AG04450 (cell line): ENCODE results near the gene CENPP. TPM values are rescaled to one million over a fixed set of nuclear protein-coding genes. Genes with fewer than 3 reads are reported as not detected.
A peak's percentile ranks its signal among the peaks of the same experiment; 100 is the strongest.

Experiments used
- CTCF ChIA-PET: fragments of 300-600, 350-600 bp; formaldehyde crosslinking; extraction: SDS; loops from one replicate; lab custom pipeline; 2022; ENCODE audit warnings: antibody characterized with exemption, inconsistent platforms; lab: Charles Lee
- POLR2A ChIA-PET: fragments of 350-600 bp; formaldehyde crosslinking; extraction: SDS; loops from one replicate; lab custom pipeline; 2021; ENCODE audit warnings: antibody characterized with exemption, inconsistent platforms; lab: Yijun Ruan, JAX
- DNase-seq: peaks from one replicate; pipeline ENCODE4 v3.0.0-alpha.2; 2011; ENCODE audit warnings: low read depth, low spot score
- H3K27ac ChIP-seq: one replicate; pipeline ENCODE4 v1.5.1; 2012; ENCODE audit warnings: low read depth, low read length, control low read depth
- H3K27me3 ChIP-seq: one replicate; pipeline ENCODE4 v1.6.0; 2012; ENCODE audit warnings: low read length; ENCODE audit not compliant: control insufficient read depth, insufficient read depth
- H3K4me3 ChIP-seq: 2 replicates; pipeline ENCODE4 v1.5.1; 2011; ENCODE audit warnings: mild to moderate bottlenecking, low read depth, low read length, control low read depth
- H3K9me3 ChIP-seq: 2 replicates; pipeline ENCODE4 v1.5.1; 2012; ENCODE audit warnings: low read length; ENCODE audit not compliant: control insufficient read depth, insufficient read depth
- polyA plus RNA-seq: library from polyadenylated mRNA; depleted of rRNA; stranded (reverse); fragments of >200 nt; gene quantifications from 2 replicates; pipeline ENCODE4 v1.2.3, GENCODE V29; 2011
- TF ChIP-seq, protein P1 (sequence below): IDR thresholded peaks from 2 replicates; pipeline ENCODE4 v1.5.1; 2011; ENCODE audit warnings: low read depth, low read length, control low read depth, inconsistent platforms

CENPP gene
- polyA plus RNA-seq, 1 experiment, result 4.4 TPM

GRCh38 chr9:92429836-92430235, 104.1 kb downstream of the CENPP start:
- Histone ChIP-seq H3K9me3 (no peaks in the 10 kb centered on the region), H3K27ac (no peak overlapping the region), H3K4me3 (no peak overlapping the region), H3K27me3 (no peaks in the 10 kb centered on the region)
- ChIA-PET CTCF (no interaction called here), POLR2A (no interaction called here)
- TF ChIP-seq, protein P1, sequence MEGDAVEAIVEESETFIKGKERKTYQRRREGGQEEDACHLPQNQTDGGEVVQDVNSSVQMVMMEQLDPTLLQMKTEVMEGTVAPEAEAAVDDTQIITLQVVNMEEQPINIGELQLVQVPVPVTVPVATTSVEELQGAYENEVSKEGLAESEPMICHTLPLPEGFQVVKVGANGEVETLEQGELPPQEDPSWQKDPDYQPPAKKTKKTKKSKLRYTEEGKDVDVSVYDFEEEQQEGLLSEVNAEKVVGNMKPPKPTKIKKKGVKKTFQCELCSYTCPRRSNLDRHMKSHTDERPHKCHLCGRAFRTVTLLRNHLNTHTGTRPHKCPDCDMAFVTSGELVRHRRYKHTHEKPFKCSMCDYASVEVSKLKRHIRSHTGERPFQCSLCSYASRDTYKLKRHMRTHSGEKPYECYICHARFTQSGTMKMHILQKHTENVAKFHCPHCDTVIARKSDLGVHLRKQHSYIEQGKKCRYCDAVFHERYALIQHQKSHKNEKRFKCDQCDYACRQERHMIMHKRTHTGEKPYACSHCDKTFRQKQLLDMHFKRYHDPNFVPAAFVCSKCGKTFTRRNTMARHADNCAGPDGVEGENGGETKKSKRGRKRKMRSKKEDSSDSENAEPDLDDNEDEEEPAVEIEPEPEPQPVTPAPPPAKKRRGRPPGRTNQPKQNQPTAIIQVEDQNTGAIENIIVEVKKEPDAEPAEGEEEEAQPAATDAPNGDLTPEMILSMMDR, result no peak
- no peak for DNase-seq

DNA sequence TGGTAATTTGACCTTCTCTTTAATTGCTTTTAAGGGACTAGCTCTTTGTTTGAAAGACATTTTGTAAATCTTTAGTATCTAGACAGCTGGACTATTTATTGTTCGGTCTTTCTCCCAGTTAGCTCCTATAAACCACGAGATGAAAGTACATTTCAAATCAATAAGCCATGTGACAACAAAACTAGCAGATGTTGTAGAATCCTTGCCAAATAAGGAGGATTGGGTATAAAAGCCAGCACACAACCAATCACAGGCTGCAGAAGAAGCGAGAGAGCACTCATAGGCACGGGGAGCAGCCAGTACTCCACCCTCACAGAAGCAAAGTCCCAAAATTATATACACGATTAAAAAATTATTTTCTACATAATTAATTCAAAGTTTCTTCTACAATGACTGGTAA, 106.6 kb downstream of the CENPP start:
- H3K4me3 ChIP-seq, result no peak overlapping the region
- no peaks in the 10 kb centered on the region for H3K9me3 ChIP-seq
- H3K27ac ChIP-seq, result no peak overlapping the region
- DNase-seq, result no peak
- ChIA-PET CTCF (no interaction called here), POLR2A (no interaction called here)
- H3K27me3 ChIP-seq, result no peaks in the 10 kb centered on the region
- TF ChIP-seq, protein P1, result no peak

- Histone ChIP-seq H3K4me3 (no peak overlapping the region), H3K9me3 (no peaks in the 10 kb centered on the region), H3K27ac (no peak overlapping the region), H3K27me3 (no peaks in the 10 kb centered on the region)
- TF ChIP-seq, protein P1, result no peak
- ChIA-PET POLR2A (interaction anchor here (0.7 kb wide), 1 partner anchor 11 kb away, joined by 3 read pairs; no protein-coding TSS in a partner anchor), CTCF (no interaction called here)
- no peak for DNase-seq
These were observed 107.3 kb downstream of the CENPP start for GRCh38 chr9:92432972-92433548.

DNA sequence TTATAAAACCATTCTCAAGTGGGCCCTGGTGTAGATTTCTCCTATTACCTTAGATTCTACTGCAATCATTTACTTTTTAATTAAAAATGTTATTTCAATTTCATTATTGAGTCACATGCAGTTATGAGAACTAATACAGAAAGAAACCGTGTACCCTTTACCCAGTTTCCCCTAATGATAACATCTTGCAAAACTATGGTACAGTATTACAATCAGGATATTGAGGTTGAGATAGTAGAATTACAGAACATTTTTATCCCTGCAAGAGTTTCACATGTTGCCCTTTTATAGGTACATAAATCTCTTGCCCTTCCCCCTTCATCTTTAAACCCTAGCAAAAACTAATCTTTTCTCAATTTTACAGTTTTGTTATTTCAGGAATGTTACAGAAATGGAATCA, 109.5 kb downstream of the CENPP start:
- ChIA-PET POLR2A (no interaction called here), CTCF (no interaction called here)
- Histone ChIP-seq H3K9me3 (no peaks in the 10 kb centered on the region), H3K27ac (no peak overlapping the region), H3K27me3 (no peaks in the 10 kb centered on the region), H3K4me3 (no peak overlapping the region)
- TF ChIP-seq, protein P1, result no peak
- no peak for DNase-seq

DNA sequence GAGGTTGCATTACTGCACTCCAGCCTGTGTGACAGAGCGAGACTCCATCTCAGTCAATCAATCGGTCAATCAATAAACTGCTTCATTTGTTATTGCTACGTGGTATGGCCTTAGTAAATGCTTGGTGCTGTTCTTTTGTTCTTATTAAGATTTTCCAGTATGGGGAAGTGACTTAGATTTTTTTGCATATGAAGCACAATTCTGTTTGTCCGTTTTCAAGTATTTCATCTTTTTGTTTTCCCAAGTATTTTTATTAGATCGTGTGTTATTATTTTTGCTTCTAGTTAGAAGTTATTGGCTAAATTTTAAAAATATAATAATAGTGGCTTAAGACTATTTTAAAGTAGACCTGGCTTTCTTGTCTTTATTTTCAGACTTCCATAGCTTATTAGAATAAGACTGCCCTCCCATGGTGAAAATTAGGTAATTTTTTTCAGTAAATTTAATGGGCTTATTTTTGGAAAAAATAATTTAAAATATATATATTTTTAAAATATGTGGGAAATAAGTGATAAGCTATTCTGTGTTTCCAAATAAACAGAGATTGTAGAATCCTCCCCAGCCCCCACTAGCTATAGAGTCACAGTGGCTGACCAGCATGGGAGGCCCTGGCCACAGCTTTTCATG, 113.3 kb downstream of the CENPP start:
- Histone ChIP-seq H3K27ac (no peak overlapping the region), H3K4me3 (no peak overlapping the region), H3K9me3 (no peaks in the 10 kb centered on the region), H3K27me3 (no peaks in the 10 kb centered on the region)
- no peak for DNase-seq
- CTCF ChIA-PET, result interaction anchor here (0.6 to 3.7 kb wide), 18 partner anchors 10 to 307 kb away, joined by 3 to 41 read pairs (median 4); partner anchors contain the start of genes CENPP and NOL8
- POLR2A ChIA-PET, result no interaction called here
- TF ChIP-seq, protein P1, result peak; percentile 50
